Activated CD4-positive, alpha-beta T cell treated with anti-CD3 and anti-CD28 coated beads, Interleukin-2, amount 50 U/mL, for 48 hours (primary cell): ENCODE measurements around the gene PHYKPL.
"Not testable (repeated sequence)": the region's sequence is repeated elsewhere in the genome, so short reads cannot be mapped to it uniquely, and the experiment has no call there.

ENCODE experiments used
- DNase-seq, 2 experiments: peaks; one replicate each; pipeline ENCODE4 v3.0.0-alpha.2; 2020

PHYKPL gene

GRCh38 chr5:178206166-178207101, 26.2 kb downstream of the PHYKPL start:
- no peak for DNase-seq

GRCh38 chr5:178205749-178206047, 26.9 kb downstream of the PHYKPL start:
- DNase-seq, result no peak

DNA sequence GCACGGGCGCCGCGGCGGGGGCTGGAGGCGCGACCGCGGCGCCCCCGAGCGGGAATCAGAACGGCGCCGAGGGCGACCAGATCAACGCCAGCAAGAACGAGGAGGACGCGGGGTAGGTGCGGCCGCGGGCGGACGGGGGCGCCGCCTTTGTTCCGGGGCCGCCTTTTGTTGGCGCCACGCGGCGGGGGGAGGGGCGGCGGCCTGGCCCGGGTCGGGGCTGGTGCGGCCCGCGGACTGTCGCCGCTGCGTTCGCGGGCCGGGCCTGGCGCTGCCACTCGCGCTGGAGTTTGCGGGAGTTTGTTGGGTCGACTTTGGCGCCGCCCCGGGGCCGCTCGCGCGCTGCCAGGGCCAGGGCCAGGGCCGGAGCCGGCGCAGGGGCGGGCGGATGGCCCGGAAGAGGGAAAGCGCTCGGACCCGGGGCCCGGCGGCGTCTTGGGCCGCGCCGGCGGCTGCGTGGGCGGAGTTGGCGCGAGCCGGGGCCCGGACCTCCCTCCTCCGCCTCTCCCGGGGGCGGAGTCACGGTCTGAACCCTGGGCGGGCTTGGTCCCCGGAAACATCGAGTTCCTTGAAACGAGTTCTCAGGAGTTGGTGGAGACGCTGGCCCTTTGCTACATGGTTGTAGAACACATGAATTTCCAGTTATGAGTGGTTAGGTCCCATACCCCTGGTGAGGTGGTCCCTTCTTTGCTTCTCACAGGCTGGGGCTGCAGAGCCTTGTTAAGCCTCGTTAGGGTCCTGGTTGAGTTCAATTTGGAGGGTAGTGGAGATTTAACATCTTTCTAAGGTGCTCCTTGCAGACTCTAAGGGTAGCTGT, 27.5 kb downstream of the PHYKPL start:
- DNase-seq, result peak; percentile 83 to 85

GRCh38 chr5:178204182-178204934, 28.2 kb downstream of the PHYKPL start, which contains the start of gene HNRNPAB:
Gene HNRNPAB (plus strand): TSS chr5:178204533. CDS start chr5:178204838, 305 bp downstream.
- peak; percentile 95 to 96 for DNase-seq

DNA sequence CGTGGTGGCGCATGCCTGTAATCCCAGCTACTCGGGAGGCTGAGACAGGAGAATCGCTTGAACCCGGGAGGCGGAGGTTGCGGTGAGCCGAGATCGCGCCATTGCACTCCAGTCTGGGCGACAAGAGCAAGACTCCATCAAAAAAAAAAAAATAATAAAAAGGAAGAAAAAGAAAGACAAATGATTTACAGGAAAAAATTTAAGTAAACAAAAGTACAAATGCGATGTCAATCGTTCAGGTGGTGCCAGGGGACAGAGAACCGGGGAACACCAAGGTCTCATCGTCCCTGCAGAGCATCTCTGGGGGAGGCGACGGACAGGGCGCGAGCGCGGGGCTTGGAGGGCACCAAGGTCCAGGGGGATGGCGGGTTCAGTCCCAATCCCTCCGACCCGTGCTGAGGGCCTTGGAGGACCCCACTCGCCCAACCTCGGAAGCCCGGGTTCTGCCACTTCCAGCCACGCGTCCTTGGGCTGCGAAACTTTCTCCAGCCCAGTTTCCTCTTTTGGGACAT, 28.9 kb downstream of the PHYKPL start:
- no peak for DNase-seq

- DNase-seq, result no peak
Observed at GRCh38 chr5:178202541-178202940, 30.1 kb downstream of the PHYKPL start.

GRCh38 chr5:178201927-178202235, 30.7 kb downstream of the PHYKPL start:
- no peak for DNase-seq

- DNase-seq, result no peak
Observed at GRCh38 chr5:178201221-178201926, 31.2 kb downstream of the PHYKPL start.

GRCh38 chr5:178199581-178200434, 32.8 kb downstream of the PHYKPL start:
- no peak for DNase-seq

DNA sequence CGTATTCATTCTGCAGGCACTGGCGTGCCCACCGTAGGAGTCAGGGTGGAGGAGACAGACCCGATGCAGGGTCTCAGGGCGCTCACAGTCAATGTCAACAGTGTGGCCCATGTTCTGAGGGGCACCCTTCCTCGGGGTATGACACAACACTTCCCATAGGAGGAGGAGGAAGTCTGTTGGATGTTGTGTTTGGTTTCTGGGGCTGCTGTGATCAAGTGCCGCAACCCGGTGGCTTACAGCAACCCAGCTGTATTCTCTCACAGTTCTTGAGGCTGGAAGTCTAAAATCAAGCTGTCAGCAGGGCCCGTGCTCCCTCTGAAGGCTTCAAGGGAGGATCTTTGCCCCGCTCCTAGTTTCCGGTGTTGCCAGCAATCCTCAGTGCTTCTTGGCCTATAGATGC, 33.9 kb downstream of the PHYKPL start:
- DNase-seq, result no peak

GRCh38 chr5:178198151-178198550, 34.5 kb downstream of the PHYKPL start:
- DNase-seq, result not testable (repeated sequence)

- DNase-seq, result no peak
Observed at GRCh38 chr5:178196986-178197385, 35.6 kb downstream of the PHYKPL start.

DNA sequence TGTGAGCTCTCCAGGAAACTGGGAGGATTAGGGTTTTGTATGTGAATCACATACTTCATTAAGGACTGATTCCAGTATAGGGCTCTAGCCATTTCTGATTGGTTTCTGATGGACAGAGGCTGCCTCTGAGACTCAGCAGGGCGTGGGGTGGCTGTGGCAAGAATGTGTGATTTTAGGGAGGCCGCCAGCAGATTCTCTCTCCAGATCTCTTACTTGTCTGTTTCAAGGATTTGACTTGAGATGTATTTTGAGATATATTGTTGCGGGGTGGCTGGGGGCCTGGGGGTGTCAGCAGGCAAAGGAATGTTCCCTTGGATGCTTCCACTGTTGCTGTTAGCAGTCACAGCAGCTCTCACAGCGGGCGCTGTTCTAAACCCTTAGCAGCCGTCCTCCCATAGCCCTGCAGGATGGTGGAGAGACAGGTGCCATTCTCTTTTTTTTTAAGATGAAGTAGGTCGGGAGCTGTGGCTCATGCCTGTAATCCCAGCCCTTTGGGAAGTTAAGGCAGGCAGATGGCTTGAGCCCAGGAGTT, 36.3 kb downstream of the PHYKPL start:
- no peak for DNase-seq

DNA sequence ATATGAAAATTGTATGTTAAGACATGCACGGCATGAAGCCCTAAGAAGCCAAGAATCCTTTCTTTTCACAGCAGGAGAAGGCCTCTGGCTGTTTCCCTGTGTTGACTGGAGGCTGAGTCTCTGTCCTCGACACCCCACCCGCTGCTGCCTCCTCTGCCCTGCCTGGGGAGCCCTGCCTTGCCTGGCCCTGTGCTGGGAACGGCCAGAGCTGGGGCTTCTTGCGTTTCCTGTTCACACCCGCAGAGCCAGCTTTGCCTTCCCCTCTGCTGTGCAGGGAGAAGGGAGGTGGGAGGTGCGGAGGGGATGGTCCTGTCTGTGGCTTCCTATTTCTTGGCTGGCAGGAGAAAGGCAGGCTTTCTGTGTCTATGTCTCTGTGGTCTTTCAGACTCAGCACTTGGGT, 38.6 kb downstream of the PHYKPL start:
- no peak for DNase-seq

- no peak for DNase-seq
Observed at GRCh38 chr5:178193251-178193809, 39.3 kb downstream of the PHYKPL start.

GRCh38 chr5:178192787-178193186, 39.8 kb downstream of the PHYKPL start:
- DNase-seq, result no peak

GRCh38 chr5:178192244-178192643, 40.4 kb downstream of the PHYKPL start:
- no peak for DNase-seq

- DNase-seq, result no peak
Observed at GRCh38 chr5:178191661-178192060, 40.9 kb downstream of the PHYKPL start.

GRCh38 chr5:178189433-178189832, 43.2 kb downstream of the PHYKPL start:
- no peak for DNase-seq

GRCh38 chr5:178187014-178187413, 45.6 kb downstream of the PHYKPL start, which contains the start of gene GMCL2:
Gene GMCL2 (minus strand): TSS chr5:178187371. CDS start chr5:178187299, 72 bp downstream.
- DNase-seq, result no peak

DNA sequence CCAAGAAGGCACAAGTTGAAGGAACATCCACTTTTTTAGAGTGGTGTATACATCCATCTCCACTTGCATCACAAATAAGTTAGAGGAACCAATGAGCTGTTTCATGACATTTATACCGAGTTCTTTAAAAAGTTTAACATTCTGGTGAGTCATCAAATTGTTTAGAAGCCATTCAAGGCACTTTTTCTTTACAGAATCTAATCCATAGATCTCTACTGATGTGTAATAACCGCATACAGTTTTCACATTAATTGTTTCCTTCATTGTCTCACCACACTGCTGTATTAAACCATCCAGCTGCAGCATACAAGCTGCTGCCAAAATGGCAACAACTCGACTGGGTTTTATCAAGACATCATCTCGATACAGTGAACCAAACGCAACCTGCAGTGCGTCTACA, 46.2 kb downstream of the PHYKPL start:
- no peak for DNase-seq
